ENCODE results near the gene CRYBA2. TPM values are rescaled to one million over a fixed set of nuclear protein-coding genes. Genes with fewer than 3 reads are reported as not detected.

Gene CRYBA2
- total and polyA plus RNA-seq, 2 experiments from 2014 or later = not detected

DNA sequence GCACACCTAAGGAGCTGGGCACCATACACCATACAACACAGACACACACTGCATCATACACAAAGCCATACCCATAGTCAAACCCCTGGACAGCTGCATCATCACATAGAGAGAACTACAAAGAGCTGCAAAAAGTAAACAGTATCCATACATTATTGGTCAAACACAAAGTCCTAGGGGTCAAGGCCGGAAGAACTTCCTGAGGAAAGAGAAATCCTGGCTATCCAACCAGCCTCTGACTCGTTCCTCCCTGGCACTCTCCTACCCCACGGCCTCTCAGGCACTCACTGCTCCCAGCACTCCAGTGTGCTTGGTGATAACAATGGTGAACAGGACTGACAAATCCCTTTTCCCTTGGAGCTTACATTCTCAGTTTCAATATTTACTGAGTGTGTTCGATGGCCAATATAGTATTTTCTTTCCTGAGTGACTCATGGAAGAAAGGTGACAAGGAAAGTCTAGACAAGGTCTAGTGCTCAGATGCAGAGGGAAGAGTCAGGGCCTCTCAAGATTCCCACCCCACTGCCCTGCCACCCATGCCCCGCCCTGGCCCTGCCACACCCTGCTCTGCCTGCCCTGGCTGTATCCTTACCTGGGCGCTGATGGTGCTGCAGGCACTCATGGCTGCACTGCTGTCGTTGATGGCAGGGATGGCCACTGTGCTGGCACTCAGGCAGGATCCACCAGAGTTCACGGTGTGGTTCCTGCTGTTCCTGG lies 44.7 kb upstream of the CRYBA2 start:
- no peaks in the 10 kb centered on the region for H3K27me3 ChIP-seq (ENCODE audit: insufficient read depth)
- Mint-ChIP-seq H3K4me3 (no peak overlapping the region), H3K9me3 (no peaks in the 10 kb centered on the region; the same call in 2 of the 3 replicates), H3K27me3 (ENCODE audit: insufficient read depth, low read depth, poor library complexity) (peaks cover 4% of the 10 kb centered on the region), H3K4me1 (peaks cover 6% of the 10 kb centered on the region; the same call in 1 of the 3 replicates), H3K27ac (no peak overlapping the region), H3K36me3 (ENCODE audit: low read depth) (no peaks in the 10 kb centered on the region)
- no peaks in the 10 kb centered on the region for H3F3A ChIP-seq (replicated peaks; ENCODE audit: low read depth)
- no peak overlapping the region for H2AFZ ChIP-seq
- H3K79me2 ChIP-seq (replicated peaks; ENCODE audit: insufficient read depth) = no peaks in the 10 kb centered on the region
- H3K4me3 ChIP-seq = no peak overlapping the region
- no peak overlapping the region for H3K4me2 ChIP-seq
- no peak overlapping the region for H3K27ac ChIP-seq (ENCODE audit: low read depth)
- no peaks in the 10 kb centered on the region for H3K9me2 ChIP-seq (ENCODE audit: insufficient read depth)
- TF ChIP-seq, protein P1, sequence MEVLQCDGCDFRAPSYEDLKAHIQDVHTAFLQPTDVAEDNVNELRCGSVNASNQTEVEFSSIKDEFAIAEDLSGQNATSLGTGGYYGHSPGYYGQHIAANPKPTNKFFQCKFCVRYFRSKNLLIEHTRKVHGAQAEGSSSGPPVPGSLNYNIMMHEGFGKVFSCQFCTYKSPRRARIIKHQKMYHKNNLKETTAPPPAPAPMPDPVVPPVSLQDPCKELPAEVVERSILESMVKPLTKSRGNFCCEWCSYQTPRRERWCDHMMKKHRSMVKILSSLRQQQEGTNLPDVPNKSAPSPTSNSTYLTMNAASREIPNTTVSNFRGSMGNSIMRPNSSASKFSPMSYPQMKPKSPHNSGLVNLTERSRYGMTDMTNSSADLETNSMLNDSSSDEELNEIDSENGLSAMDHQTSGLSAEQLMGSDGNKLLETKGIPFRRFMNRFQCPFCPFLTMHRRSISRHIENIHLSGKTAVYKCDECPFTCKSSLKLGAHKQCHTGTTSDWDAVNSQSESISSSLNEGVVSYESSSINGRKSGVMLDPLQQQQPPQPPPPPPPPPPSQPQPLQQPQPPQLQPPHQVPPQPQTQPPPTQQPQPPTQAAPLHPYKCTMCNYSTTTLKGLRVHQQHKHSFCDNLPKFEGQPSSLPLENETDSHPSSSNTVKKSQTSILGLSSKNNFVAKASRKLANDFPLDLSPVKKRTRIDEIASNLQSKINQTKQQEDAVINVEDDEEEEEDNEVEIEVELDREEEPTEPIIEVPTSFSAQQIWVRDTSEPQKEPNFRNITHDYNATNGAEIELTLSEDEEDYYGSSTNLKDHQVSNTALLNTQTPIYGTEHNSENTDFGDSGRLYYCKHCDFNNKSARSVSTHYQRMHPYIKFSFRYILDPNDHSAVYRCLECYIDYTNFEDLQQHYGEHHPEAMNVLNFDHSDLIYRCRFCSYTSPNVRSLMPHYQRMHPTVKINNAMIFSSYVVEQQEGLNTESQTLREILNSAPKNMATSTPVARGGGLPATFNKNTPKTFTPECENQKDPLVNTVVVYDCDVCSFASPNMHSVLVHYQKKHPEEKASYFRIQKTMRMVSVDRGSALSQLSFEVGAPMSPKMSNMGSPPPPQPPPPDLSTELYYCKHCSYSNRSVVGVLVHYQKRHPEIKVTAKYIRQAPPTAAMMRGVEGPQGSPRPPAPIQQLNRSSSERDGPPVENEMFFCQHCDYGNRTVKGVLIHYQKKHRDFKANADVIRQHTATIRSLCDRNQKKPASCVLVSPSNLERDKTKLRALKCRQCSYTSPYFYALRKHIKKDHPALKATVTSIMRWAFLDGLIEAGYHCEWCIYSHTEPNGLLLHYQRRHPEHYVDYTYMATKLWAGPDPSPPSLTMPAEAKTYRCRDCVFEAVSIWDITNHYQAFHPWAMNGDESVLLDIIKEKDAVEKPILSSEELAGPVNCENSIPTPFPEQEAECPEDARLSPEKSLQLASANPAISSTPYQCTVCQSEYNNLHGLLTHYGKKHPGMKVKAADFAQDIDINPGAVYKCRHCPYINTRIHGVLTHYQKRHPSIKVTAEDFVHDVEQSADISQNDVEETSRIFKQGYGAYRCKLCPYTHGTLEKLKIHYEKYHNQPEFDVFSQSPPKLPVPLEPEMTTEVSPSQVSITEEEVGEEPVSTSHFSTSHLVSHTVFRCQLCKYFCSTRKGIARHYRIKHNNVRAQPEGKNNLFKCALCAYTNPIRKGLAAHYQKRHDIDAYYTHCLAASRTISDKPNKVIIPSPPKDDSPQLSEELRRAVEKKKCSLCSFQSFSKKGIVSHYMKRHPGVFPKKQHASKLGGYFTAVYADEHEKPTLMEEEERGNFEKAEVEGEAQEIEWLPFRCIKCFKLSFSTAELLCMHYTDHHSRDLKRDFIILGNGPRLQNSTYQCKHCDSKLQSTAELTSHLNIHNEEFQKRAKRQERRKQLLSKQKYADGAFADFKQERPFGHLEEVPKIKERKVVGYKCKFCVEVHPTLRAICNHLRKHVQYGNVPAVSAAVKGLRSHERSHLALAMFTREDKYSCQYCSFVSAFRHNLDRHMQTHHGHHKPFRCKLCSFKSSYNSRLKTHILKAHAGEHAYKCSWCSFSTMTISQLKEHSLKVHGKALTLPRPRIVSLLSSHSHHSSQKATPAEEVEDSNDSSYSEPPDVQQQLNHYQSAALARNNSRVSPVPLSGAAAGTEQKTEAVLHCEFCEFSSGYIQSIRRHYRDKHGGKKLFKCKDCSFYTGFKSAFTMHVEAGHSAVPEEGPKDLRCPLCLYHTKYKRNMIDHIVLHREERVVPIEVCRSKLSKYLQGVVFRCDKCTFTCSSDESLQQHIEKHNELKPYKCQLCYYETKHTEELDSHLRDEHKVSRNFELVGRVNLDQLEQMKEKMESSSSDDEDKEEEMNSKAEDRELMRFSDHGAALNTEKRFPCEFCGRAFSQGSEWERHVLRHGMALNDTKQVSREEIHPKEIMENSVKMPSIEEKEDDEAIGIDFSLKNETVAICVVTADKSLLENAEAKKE (CRISPR knock-in tag; IDR thresholded peaks at IDR 0.05) = no peak
- TF ChIP-seq ZNF114 (CRISPR knock-in tag; IDR thresholded peaks at IDR 0.05) (no peak), ZNF331 (CRISPR knock-in tag; IDR thresholded peaks at IDR 0.05; ENCODE audit: low read depth) (no peak), CREB1 (CRISPR knock-in tag; IDR thresholded peaks at IDR 0.05; ENCODE audit: low read depth) (no peak), JUNB (IDR thresholded peaks at IDR 0.05; ENCODE audit: unreplicated experiment) (no peak), NANOG (IDR thresholded peaks at IDR 0.05; ENCODE audit: borderline replicate concordance) (no peak), EZH2phosphoT487 (IDR thresholded peaks at IDR 0.05; ENCODE audit: unreplicated experiment) (no peak), POLR2AphosphoS5 (IDR thresholded peaks at IDR 0.05; ENCODE audit: low read depth) (no peak), STAT1 (IDR thresholded peaks at IDR 0.05; ENCODE audit: unreplicated experiment) (no peak), EZH2 (IDR thresholded peaks at IDR 0.05; ENCODE audit: low read depth, unreplicated experiment) (no peak)
- TF ChIP-seq, protein P2, sequence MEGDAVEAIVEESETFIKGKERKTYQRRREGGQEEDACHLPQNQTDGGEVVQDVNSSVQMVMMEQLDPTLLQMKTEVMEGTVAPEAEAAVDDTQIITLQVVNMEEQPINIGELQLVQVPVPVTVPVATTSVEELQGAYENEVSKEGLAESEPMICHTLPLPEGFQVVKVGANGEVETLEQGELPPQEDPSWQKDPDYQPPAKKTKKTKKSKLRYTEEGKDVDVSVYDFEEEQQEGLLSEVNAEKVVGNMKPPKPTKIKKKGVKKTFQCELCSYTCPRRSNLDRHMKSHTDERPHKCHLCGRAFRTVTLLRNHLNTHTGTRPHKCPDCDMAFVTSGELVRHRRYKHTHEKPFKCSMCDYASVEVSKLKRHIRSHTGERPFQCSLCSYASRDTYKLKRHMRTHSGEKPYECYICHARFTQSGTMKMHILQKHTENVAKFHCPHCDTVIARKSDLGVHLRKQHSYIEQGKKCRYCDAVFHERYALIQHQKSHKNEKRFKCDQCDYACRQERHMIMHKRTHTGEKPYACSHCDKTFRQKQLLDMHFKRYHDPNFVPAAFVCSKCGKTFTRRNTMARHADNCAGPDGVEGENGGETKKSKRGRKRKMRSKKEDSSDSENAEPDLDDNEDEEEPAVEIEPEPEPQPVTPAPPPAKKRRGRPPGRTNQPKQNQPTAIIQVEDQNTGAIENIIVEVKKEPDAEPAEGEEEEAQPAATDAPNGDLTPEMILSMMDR (conservative IDR thresholded peaks at IDR 0.05; ENCODE audit: low read depth in 2 of 2) = no peak
- TF ChIP-seq, protein P3, sequence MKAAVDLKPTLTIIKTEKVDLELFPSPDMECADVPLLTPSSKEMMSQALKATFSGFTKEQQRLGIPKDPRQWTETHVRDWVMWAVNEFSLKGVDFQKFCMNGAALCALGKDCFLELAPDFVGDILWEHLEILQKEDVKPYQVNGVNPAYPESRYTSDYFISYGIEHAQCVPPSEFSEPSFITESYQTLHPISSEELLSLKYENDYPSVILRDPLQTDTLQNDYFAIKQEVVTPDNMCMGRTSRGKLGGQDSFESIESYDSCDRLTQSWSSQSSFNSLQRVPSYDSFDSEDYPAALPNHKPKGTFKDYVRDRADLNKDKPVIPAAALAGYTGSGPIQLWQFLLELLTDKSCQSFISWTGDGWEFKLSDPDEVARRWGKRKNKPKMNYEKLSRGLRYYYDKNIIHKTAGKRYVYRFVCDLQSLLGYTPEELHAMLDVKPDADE (IDR thresholded peaks at IDR 0.05) = no peak
- TF ChIP-seq, protein P4, sequence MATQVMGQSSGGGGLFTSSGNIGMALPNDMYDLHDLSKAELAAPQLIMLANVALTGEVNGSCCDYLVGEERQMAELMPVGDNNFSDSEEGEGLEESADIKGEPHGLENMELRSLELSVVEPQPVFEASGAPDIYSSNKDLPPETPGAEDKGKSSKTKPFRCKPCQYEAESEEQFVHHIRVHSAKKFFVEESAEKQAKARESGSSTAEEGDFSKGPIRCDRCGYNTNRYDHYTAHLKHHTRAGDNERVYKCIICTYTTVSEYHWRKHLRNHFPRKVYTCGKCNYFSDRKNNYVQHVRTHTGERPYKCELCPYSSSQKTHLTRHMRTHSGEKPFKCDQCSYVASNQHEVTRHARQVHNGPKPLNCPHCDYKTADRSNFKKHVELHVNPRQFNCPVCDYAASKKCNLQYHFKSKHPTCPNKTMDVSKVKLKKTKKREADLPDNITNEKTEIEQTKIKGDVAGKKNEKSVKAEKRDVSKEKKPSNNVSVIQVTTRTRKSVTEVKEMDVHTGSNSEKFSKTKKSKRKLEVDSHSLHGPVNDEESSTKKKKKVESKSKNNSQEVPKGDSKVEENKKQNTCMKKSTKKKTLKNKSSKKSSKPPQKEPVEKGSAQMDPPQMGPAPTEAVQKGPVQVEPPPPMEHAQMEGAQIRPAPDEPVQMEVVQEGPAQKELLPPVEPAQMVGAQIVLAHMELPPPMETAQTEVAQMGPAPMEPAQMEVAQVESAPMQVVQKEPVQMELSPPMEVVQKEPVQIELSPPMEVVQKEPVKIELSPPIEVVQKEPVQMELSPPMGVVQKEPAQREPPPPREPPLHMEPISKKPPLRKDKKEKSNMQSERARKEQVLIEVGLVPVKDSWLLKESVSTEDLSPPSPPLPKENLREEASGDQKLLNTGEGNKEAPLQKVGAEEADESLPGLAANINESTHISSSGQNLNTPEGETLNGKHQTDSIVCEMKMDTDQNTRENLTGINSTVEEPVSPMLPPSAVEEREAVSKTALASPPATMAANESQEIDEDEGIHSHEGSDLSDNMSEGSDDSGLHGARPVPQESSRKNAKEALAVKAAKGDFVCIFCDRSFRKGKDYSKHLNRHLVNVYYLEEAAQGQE (IDR thresholded peaks at IDR 0.05; ENCODE audit: unreplicated experiment) = no peak
- no peaks in the 10 kb centered on the region; the same call in 1 of the 2 replicates for H3K4me1 ChIP-seq (ENCODE audit: insufficient read depth)
- DNase-seq (ENCODE audit: low spot score) = no peak
- H4K20me1 ChIP-seq (replicated peaks; ENCODE audit: insufficient read depth) = no peaks in the 10 kb centered on the region
- H3K36me3 ChIP-seq (ENCODE audit: insufficient read depth) = no peaks in the 10 kb centered on the region
- no peak for ATAC-seq
